ENCODE results near the gene FALEC. TPM values are rescaled to one million over a fixed set of nuclear protein-coding genes. Genes with fewer than 3 reads are reported as not detected.

FALEC gene
- total and polyA plus RNA-seq, 2 of the 8 experiments (the other 6 are each of a cell fraction or from before 2014, with no cell fraction given), result not detected

- TF ChIP-seq CHD7 (IDR thresholded peaks at IDR 0.05; ENCODE audit: insufficient replicate concordance, low read length) (no peak), SIN3A (conservative IDR thresholded peaks at IDR 0.05 in 1 of 2, IDR thresholded peaks at IDR 0.05 in 1 of 2; ENCODE audit: low read depth in 1 of 2, low read length in 2 of 2) (no peak), MAFK (IDR thresholded peaks at IDR 0.05; ENCODE audit: low read depth, low read length) (no peak), KDM1A (IDR thresholded peaks at IDR 0.05; ENCODE audit: borderline replicate concordance, low read length) (no peak), ATF3 (IDR thresholded peaks at IDR 0.05; ENCODE audit: insufficient read depth, low read depth, low read length) (no peak), BRCA1 (IDR thresholded peaks at IDR 0.05; ENCODE audit: low read depth, low read length) (no peak), CBX8 (IDR thresholded peaks at IDR 0.05; ENCODE audit: borderline replicate concordance, low read depth, low read length) (no peak), CTBP2 (IDR thresholded peaks at IDR 0.05; ENCODE audit: borderline replicate concordance, insufficient read depth, insufficient read length, low read length) (no peak), HDAC2 (IDR thresholded peaks at IDR 0.05; ENCODE audit: borderline replicate concordance in 1 of 2, low read depth in 2 of 2, low read length in 2 of 2) (no peak), POLR2AphosphoS5 (IDR thresholded peaks at IDR 0.05; ENCODE audit: low read depth, low read length) (no peak)
Observed at GRCh38 chr1:150567341-150567716, 51.8 kb downstream of the FALEC start (continued).
